ENCODE results near the gene KRTAP16-1.
"Not testable (repeated sequence)": the region's sequence is repeated elsewhere in the genome, so short reads cannot be mapped to it uniquely, and the experiment has no call there.

Gene KRTAP16-1

GRCh38 chr17:41284546-41284945 lies 24.6 kb downstream of the KRTAP16-1 start:
- DNase-seq (ENCODE audit: low read depth) = no peak
- no peak overlapping the region for H3K4me3 ChIP-seq (ENCODE audit: low read depth, low read length)
- no peak for TF ChIP-seq CTCF (IDR thresholded peaks at IDR 0.05; ENCODE audit: low read depth, low read length, missing control alignments)

GRCh38 chr17:41284043-41284442 lies 25.1 kb downstream of the KRTAP16-1 start:
- no peak overlapping the region for H3K4me3 ChIP-seq (ENCODE audit: low read depth, low read length)
- no peak for DNase-seq (ENCODE audit: low read depth)
- TF ChIP-seq CTCF (IDR thresholded peaks at IDR 0.05; ENCODE audit: low read depth, low read length, missing control alignments) = no peak

- no peak for DNase-seq (ENCODE audit: low read depth)
- TF ChIP-seq CTCF (IDR thresholded peaks at IDR 0.05; ENCODE audit: low read depth, low read length, missing control alignments) = no peak
- no peak overlapping the region for H3K4me3 ChIP-seq (ENCODE audit: low read depth, low read length)
These were observed 30.7 kb downstream of the KRTAP16-1 start for GRCh38 chr17:41278176-41278955.

GRCh38 chr17:41275648-41276190 lies 33.4 kb downstream of the KRTAP16-1 start, which contains the start of gene KRTAP9-7:
Gene KRTAP9-7, plus strand, starts transcription at chr17:41275698. Its CDS starts 0 bp downstream, at chr17:41275698.
- DNase-seq (ENCODE audit: low read depth); H3K4me3 ChIP-seq (ENCODE audit: low read depth, low read length): not testable (repeated sequence)

- no peak for TF ChIP-seq CTCF (IDR thresholded peaks at IDR 0.05; ENCODE audit: low read depth, low read length, missing control alignments)
- no peak for DNase-seq (ENCODE audit: low read depth)
- H3K4me3 ChIP-seq (ENCODE audit: low read depth, low read length) = no peak overlapping the region
These were observed 37.3 kb downstream of the KRTAP16-1 start for GRCh38 chr17:41271858-41272257.

GRCh38 chr17:41271323-41271722 lies 37.8 kb downstream of the KRTAP16-1 start:
- H3K4me3 ChIP-seq (ENCODE audit: low read depth, low read length); DNase-seq (ENCODE audit: low read depth): not testable (repeated sequence)

GRCh38 chr17:41267711-41268110 lies 41.4 kb downstream of the KRTAP16-1 start:
- no peak overlapping the region for H3K4me3 ChIP-seq (ENCODE audit: low read depth, low read length)
- DNase-seq (ENCODE audit: low read depth) = no peak
- no peak for TF ChIP-seq CTCF (IDR thresholded peaks at IDR 0.05; ENCODE audit: low read depth, low read length, missing control alignments)

- DNase-seq (ENCODE audit: low read depth) = no peak
- H3K4me3 ChIP-seq (ENCODE audit: low read depth, low read length) = no peak within 1 kb of the TSS
- no peak for TF ChIP-seq CTCF (IDR thresholded peaks at IDR 0.05; ENCODE audit: low read depth, low read length, missing control alignments)
These were observed 44.0 kb downstream of the KRTAP16-1 start, which contains the start of gene KRTAP9-6 for GRCh38 chr17:41265078-41265477. Gene KRTAP9-6, plus strand, starts transcription at chr17:41265378. Its CDS starts 0 bp downstream, at chr17:41265378.
